Liver (tissue), 3 donors: ENCODE data around the gene SRXN1.

ENCODE experiments used
- EGR1 ChIP-seq, 2 donors: IDR thresholded peaks; 2 replicates each; pipeline ENCODE4 v1.6.1; 2016 to 2018; ENCODE audit warnings: antibody characterized with exemption in 2 of 2, low read depth in 2 of 2
- SP1 ChIP-seq: IDR thresholded peaks from 2 replicates; pipeline ENCODE4 v1.6.1; 2018; ENCODE audit warnings: antibody characterized with exemption, mild to moderate bottlenecking
- TF ChIP-seq, protein P1 (sequence below): IDR thresholded peaks from 2 replicates; pipeline ENCODE4 v1.6.1; 2016; ENCODE audit warnings: antibody characterized with exemption, mild to moderate bottlenecking
- TF ChIP-seq, protein P2 (sequence below): fragments of 150-350 bp; IDR thresholded peaks from 2 replicates; pipeline ENCODE4 v1.5.1; 2017; ENCODE audit warnings: improper control_type of control experiment, low read depth, low read length; ENCODE audit not compliant: missing input control
- TF ChIP-seq, protein P3 (sequence below): IDR thresholded peaks from 2 replicates; pipeline ENCODE4 v1.6.1; 2016; ENCODE audit warnings: antibody characterized with exemption
- TF ChIP-seq, protein P4 (sequence below): IDR thresholded peaks from 2 replicates; pipeline ENCODE4 v1.6.1; 2016; ENCODE audit warnings: antibody characterized with exemption
- donor health status: healthy.
- donor health status: healthy.

DNA sequence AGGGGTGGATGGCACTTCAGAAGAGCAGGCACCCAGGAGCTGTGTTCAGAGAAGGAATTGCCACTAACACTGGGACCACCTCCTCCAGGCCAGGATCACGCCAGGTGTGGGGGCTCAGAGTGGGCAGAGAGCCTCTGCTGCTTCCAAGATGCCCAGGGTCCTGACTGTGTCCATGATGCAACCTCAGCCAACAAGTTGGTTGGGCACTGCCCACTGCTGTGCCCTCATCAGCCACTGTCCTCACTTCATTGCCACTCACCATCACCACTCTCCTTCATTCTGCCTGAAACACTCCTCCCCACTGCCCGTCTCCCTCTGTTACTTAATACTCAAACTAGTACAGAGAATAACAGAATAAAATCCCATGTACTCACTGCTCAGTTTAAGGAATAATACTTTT lies 26.4 kb downstream of the SRXN1 start:
- TF ChIP-seq, protein P1, sequence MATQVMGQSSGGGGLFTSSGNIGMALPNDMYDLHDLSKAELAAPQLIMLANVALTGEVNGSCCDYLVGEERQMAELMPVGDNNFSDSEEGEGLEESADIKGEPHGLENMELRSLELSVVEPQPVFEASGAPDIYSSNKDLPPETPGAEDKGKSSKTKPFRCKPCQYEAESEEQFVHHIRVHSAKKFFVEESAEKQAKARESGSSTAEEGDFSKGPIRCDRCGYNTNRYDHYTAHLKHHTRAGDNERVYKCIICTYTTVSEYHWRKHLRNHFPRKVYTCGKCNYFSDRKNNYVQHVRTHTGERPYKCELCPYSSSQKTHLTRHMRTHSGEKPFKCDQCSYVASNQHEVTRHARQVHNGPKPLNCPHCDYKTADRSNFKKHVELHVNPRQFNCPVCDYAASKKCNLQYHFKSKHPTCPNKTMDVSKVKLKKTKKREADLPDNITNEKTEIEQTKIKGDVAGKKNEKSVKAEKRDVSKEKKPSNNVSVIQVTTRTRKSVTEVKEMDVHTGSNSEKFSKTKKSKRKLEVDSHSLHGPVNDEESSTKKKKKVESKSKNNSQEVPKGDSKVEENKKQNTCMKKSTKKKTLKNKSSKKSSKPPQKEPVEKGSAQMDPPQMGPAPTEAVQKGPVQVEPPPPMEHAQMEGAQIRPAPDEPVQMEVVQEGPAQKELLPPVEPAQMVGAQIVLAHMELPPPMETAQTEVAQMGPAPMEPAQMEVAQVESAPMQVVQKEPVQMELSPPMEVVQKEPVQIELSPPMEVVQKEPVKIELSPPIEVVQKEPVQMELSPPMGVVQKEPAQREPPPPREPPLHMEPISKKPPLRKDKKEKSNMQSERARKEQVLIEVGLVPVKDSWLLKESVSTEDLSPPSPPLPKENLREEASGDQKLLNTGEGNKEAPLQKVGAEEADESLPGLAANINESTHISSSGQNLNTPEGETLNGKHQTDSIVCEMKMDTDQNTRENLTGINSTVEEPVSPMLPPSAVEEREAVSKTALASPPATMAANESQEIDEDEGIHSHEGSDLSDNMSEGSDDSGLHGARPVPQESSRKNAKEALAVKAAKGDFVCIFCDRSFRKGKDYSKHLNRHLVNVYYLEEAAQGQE, result no peak
- TF ChIP-seq, protein P2, sequence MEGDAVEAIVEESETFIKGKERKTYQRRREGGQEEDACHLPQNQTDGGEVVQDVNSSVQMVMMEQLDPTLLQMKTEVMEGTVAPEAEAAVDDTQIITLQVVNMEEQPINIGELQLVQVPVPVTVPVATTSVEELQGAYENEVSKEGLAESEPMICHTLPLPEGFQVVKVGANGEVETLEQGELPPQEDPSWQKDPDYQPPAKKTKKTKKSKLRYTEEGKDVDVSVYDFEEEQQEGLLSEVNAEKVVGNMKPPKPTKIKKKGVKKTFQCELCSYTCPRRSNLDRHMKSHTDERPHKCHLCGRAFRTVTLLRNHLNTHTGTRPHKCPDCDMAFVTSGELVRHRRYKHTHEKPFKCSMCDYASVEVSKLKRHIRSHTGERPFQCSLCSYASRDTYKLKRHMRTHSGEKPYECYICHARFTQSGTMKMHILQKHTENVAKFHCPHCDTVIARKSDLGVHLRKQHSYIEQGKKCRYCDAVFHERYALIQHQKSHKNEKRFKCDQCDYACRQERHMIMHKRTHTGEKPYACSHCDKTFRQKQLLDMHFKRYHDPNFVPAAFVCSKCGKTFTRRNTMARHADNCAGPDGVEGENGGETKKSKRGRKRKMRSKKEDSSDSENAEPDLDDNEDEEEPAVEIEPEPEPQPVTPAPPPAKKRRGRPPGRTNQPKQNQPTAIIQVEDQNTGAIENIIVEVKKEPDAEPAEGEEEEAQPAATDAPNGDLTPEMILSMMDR, result no peak
- TF ChIP-seq SP1 (no peak), EGR1 (IDR thresholded peaks at IDR 0.05; ENCODE audit: low read depth in 2 of 2) (no peak)
- TF ChIP-seq, protein P3, sequence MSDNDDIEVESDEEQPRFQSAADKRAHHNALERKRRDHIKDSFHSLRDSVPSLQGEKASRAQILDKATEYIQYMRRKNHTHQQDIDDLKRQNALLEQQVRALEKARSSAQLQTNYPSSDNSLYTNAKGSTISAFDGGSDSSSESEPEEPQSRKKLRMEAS, result no peak
- TF ChIP-seq, protein P4, sequence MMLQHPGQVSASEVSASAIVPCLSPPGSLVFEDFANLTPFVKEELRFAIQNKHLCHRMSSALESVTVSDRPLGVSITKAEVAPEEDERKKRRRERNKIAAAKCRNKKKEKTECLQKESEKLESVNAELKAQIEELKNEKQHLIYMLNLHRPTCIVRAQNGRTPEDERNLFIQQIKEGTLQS, result no peak
